ENCODE data around the gene C1QB.
"Not testable (repeated sequence)": the region's sequence is repeated elsewhere in the genome, so short reads cannot be mapped to it uniquely, and the experiment has no call there.

The C1QB gene

GRCh38 chr1:22662986-22663408 lies 10.0 kb downstream of the C1QB start:
- no peak for DNase-seq (ENCODE audit: low read depth in 2 of 2)

GRCh38 chr1:22665752-22666151 lies 12.7 kb downstream of the C1QB start:
- DNase-seq (ENCODE audit: low read depth in 2 of 2): no peak

GRCh38 chr1:22666412-22666811 lies 13.4 kb downstream of the C1QB start:
- DNase-seq (ENCODE audit: low read depth in 2 of 2): no peak

- not testable (repeated sequence) for DNase-seq (ENCODE audit: low read depth in 2 of 2)
These were observed 15.8 kb downstream of the C1QB start for GRCh38 chr1:22668840-22669239.

- DNase-seq (ENCODE audit: low read depth in 2 of 2): no peak
These were observed 17.4 kb downstream of the C1QB start for GRCh38 chr1:22670352-22670975.

- DNase-seq (ENCODE audit: low read depth in 2 of 2): no peak
These were observed 19.0 kb downstream of the C1QB start for GRCh38 chr1:22671999-22672398.

GRCh38 chr1:22673486-22674409 lies 20.7 kb downstream of the C1QB start:
- DNase-seq (ENCODE audit: low read depth in 2 of 2): no peak

GRCh38 chr1:22674410-22674749 lies 21.3 kb downstream of the C1QB start:
- no peak for DNase-seq (ENCODE audit: low read depth in 2 of 2)

GRCh38 chr1:22676151-22676550 lies 23.1 kb downstream of the C1QB start:
- not testable (repeated sequence) for DNase-seq (ENCODE audit: low read depth in 2 of 2)

GRCh38 chr1:22676916-22677583 lies 24.0 kb downstream of the C1QB start:
- no peak for DNase-seq (ENCODE audit: low read depth in 2 of 2)

- no peak for DNase-seq (ENCODE audit: low read depth in 2 of 2)
These were observed 25.2 kb downstream of the C1QB start for GRCh38 chr1:22677931-22678896.

GRCh38 chr1:22680726-22681125 lies 27.7 kb downstream of the C1QB start:
- DNase-seq (ENCODE audit: low read depth in 2 of 2): no peak

- no peak for DNase-seq (ENCODE audit: low read depth in 2 of 2)
These were observed 28.7 kb downstream of the C1QB start for GRCh38 chr1:22681556-22682276.

GRCh38 chr1:22683547-22683946 lies 30.5 kb downstream of the C1QB start:
- DNase-seq (ENCODE audit: low read depth in 2 of 2): no peak

- no peak for DNase-seq (ENCODE audit: low read depth in 2 of 2)
These were observed 32.6 kb downstream of the C1QB start for GRCh38 chr1:22685591-22686059.

- no peak for DNase-seq (ENCODE audit: low read depth in 2 of 2)
These were observed 34.2 kb downstream of the C1QB start for GRCh38 chr1:22687191-22687590.

GRCh38 chr1:22688466-22688865 lies 35.4 kb downstream of the C1QB start:
- no peak for DNase-seq (ENCODE audit: low read depth in 2 of 2)

GRCh38 chr1:22689505-22689904 lies 36.5 kb downstream of the C1QB start:
- no peak for DNase-seq (ENCODE audit: low read depth in 2 of 2)

- DNase-seq (ENCODE audit: low read depth in 2 of 2): no peak
These were observed 38.2 kb downstream of the C1QB start for GRCh38 chr1:22691031-22691753.

- DNase-seq (ENCODE audit: low read depth in 2 of 2): no peak
These were observed 41.1 kb downstream of the C1QB start for GRCh38 chr1:22694172-22694571.

Data from stimulated activated CD8-positive, alpha-beta memory T cell treated with anti-CD3 and anti-CD28 coated beads, Interleukin-2, amount 100 ng/mL, for 1 hour (primary cell).